ENCODE data around the gene NAT9.
A peak's percentile ranks its signal among the peaks of the same experiment; 100 is the strongest.

Gene NAT9

GRCh38 chr17:74776044-74776962 lies at the start of gene NAT9:
Gene NAT9, minus strand, starts transcription at chr17:74776345. Its CDS starts 647 bp downstream, at chr17:74775698.
- peak; percentile 93 for DNase-seq

- no peak for DNase-seq
Measured at GRCh38 chr17:74824961-74825627, 48.9 kb upstream of the NAT9 start.

- DNase-seq: no peak
Measured at GRCh38 chr17:74822939-74823367, 46.8 kb upstream of the NAT9 start.

- no peak for DNase-seq
Measured at GRCh38 chr17:74822335-74822938, 46.3 kb upstream of the NAT9 start.

- no peak for DNase-seq
Measured at GRCh38 chr17:74821655-74822334, 45.6 kb upstream of the NAT9 start.

GRCh38 chr17:74819801-74820436 lies 43.8 kb upstream of the NAT9 start:
- DNase-seq: no peak

- DNase-seq: no peak
Measured at GRCh38 chr17:74818291-74818938, 42.3 kb upstream of the NAT9 start.

GRCh38 chr17:74816905-74817620 lies 40.9 kb upstream of the NAT9 start:
- no peak for DNase-seq

- no peak for DNase-seq
Measured at GRCh38 chr17:74815550-74816370, 39.6 kb upstream of the NAT9 start.

- DNase-seq: no peak
Measured at GRCh38 chr17:74815067-74815466, 38.9 kb upstream of the NAT9 start.

GRCh38 chr17:74814453-74814852 lies 38.3 kb upstream of the NAT9 start:
- no peak for DNase-seq

- no peak for DNase-seq
Measured at GRCh38 chr17:74812109-74813009, 36.2 kb upstream of the NAT9 start.

- DNase-seq: no peak
Measured at GRCh38 chr17:74810699-74811485, 34.7 kb upstream of the NAT9 start.

- no peak for DNase-seq
Measured at GRCh38 chr17:74808714-74809430, 32.7 kb upstream of the NAT9 start.

GRCh38 chr17:74807925-74808324 lies 31.8 kb upstream of the NAT9 start:
- no peak for DNase-seq

- no peak for DNase-seq
Measured at GRCh38 chr17:74807441-74807840, 31.3 kb upstream of the NAT9 start.

- no peak for DNase-seq
Measured at GRCh38 chr17:74806334-74806733, 30.2 kb upstream of the NAT9 start.

GRCh38 chr17:74805591-74805991 lies 29.4 kb upstream of the NAT9 start:
- no peak for DNase-seq

Data from fibroblast of skin of right quadriceps (primary cell).